Osteocyte (in vitro differentiated cells): ENCODE measurements around the gene IFI27L2. TPM values are rescaled to one million over a fixed set of nuclear protein-coding genes. Genes with fewer than 3 reads are reported as not detected.

Experiments used
- DNase-seq: peaks from one replicate; pipeline ENCODE4 v3.0.0; 2021; ENCODE audit warnings: mixed read lengths; ENCODE audit not compliant: unreplicated experiment; ENCODE audit errors: extremely low spot score
- H3K27ac Mint-ChIP-seq: one replicate; pipeline ENCODE4 v1.8.0; 2021; ENCODE audit warnings: mild to moderate bottlenecking, mixed read lengths; ENCODE audit not compliant: unreplicated experiment
- H3K27me3 Mint-ChIP-seq: one replicate; pipeline ENCODE4 v1.8.0; 2021; ENCODE audit warnings: mixed read lengths; ENCODE audit not compliant: unreplicated experiment
- H3K36me3 Mint-ChIP-seq: one replicate; pipeline ENCODE4 v1.8.0; 2021; ENCODE audit warnings: mixed read lengths; ENCODE audit not compliant: unreplicated experiment
- H3K4me1 Mint-ChIP-seq: one replicate; pipeline ENCODE4 v1.8.0; 2021; ENCODE audit warnings: mixed read lengths; ENCODE audit not compliant: unreplicated experiment
- H3K4me3 Mint-ChIP-seq: one replicate; pipeline ENCODE4 v1.8.0; 2021; ENCODE audit warnings: mild to moderate bottlenecking, moderate library complexity, mixed read lengths; ENCODE audit not compliant: unreplicated experiment
- H3K9me3 Mint-ChIP-seq: one replicate; pipeline ENCODE4 v1.8.0; 2021; ENCODE audit warnings: mixed read lengths; ENCODE audit not compliant: unreplicated experiment
- total RNA-seq: library from RNA; stranded (reverse); gene quantifications from 2 replicates; pipeline ENCODE4 v1.2.1, GENCODE V29; 2021
- TF ChIP-seq, protein P1 (sequence below): fragments of 200-600 bp; sonication (generic); IDR thresholded peaks from 2 replicates; pipeline ENCODE4 v1.5.0; 2021; ENCODE audit warnings: antibody characterized with exemption, mild to moderate bottlenecking, moderate library complexity

The IFI27L2 gene
- total RNA-seq, 1 donor from 2014 or later, result 44.7 TPM

DNA sequence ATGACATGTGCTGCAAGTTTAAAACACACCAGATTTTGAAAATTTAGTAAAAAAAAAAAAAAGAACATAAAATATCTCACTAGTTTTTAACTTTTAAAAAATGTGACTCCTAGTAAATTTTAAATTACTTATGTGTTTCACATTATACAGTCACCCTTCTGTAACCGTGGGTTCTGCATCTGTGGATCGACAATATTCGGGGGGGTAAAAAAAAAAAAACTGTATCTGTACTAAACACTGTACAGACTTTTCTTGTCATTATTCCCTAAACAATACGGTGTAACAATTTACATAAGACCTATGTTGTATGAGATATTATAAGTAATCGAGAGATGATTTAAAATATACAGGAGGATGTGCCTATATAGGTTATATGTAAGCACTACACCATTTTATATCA is 51.6 kb downstream of the IFI27L2 start:
- H3K27ac Mint-ChIP-seq, result no peak overlapping the region
- TF ChIP-seq, protein P1, sequence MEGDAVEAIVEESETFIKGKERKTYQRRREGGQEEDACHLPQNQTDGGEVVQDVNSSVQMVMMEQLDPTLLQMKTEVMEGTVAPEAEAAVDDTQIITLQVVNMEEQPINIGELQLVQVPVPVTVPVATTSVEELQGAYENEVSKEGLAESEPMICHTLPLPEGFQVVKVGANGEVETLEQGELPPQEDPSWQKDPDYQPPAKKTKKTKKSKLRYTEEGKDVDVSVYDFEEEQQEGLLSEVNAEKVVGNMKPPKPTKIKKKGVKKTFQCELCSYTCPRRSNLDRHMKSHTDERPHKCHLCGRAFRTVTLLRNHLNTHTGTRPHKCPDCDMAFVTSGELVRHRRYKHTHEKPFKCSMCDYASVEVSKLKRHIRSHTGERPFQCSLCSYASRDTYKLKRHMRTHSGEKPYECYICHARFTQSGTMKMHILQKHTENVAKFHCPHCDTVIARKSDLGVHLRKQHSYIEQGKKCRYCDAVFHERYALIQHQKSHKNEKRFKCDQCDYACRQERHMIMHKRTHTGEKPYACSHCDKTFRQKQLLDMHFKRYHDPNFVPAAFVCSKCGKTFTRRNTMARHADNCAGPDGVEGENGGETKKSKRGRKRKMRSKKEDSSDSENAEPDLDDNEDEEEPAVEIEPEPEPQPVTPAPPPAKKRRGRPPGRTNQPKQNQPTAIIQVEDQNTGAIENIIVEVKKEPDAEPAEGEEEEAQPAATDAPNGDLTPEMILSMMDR, result no peak
- H3K27me3 Mint-ChIP-seq, result no peaks in the 10 kb centered on the region
- no peak for DNase-seq
- H3K9me3 Mint-ChIP-seq, result peaks cover 18% of the 10 kb centered on the region
- peaks cover 49% of the 10 kb centered on the region for H3K4me1 Mint-ChIP-seq
- peaks cover 43% of the 10 kb centered on the region for H3K36me3 Mint-ChIP-seq
- H3K4me3 Mint-ChIP-seq, result no peak overlapping the region

Other genes with a start within 250 kb of the IFI27L2 start
- gene FAM181A, start 202.3 kb downstream of the IFI27L2 start, total RNA-seq, result not detected in 2 replicates
- gene ASB2, start 153.0 kb downstream of the IFI27L2 start, total RNA-seq, result 0.34 and 0.38 TPM in 2 replicates
- not detected in 2 replicates for gene CCDC197, start 132.3 kb downstream of the IFI27L2 start, total RNA-seq
- gene OTUB2, start 103.3 kb downstream of the IFI27L2 start, total RNA-seq, result 1.3 TPM in 2 replicates
- 167 and 170 TPM in 2 replicates for gene DDX24, start 48.4 kb downstream of the IFI27L2 start, total RNA-seq
- gene IFI27L1, start 48.3 kb downstream of the IFI27L2 start, total RNA-seq, result 25.8 and 30.0 TPM in 2 replicates
- gene IFI27, start 18.9 kb downstream of the IFI27L2 start, total RNA-seq, result 1.5 and 2.6 TPM in 2 replicates
- not detected in 2 replicates for gene PPP4R4, start 44.7 kb upstream of the IFI27L2 start, total RNA-seq
- gene SERPINA10, start 163.7 kb upstream of the IFI27L2 start, total RNA-seq, result not detected in 2 replicates
- not detected in 2 replicates for gene SERPINA6, start 193.7 kb upstream of the IFI27L2 start, total RNA-seq
- gene SERPINA2, start 237.1 kb upstream of the IFI27L2 start, total RNA-seq, result not detected in 2 replicates